ENCODE results near the gene MPRIP. TPM values are rescaled to one million over a fixed set of nuclear protein-coding genes. Genes with fewer than 3 reads are reported as not detected.
A peak's percentile ranks its signal among the peaks of the same experiment; 100 is the strongest.

Gene MPRIP
- total RNA-seq, 1 experiment from 2014 or later = 132 TPM

DNA sequence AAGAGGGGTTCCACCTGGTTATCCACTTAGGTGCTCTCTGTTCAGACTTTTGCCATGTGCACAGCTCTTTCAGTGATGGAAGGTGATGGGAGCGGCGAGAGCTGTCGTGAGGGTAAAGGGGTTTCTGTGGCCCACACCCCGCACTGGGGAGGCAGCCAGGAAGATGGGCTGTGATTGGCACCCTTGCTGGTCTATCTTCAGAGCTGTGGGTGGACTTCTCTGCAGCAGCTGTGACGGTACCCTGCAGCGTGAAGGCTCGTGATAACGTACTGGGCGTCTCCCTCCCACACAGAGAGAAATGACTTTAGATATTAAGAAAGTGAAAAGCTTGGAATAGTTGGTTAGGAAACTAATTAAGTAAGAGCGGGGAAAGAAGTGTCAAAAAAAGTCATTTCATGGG lies 45.8 kb downstream of the MPRIP start:
- Histone ChIP-seq H3K14ac (ENCODE audit: insufficient read depth, low read length) (no peak overlapping the region), H4K5ac (ENCODE audit: insufficient read length, low read depth, low read length) (no peak overlapping the region), H2BK5ac (ENCODE audit: insufficient read length, low read length) (no peak overlapping the region), H3K9ac (ENCODE audit: extremely low read depth, insufficient read length, low read length) (no peak overlapping the region), H3K18ac (ENCODE audit: insufficient read length, low read depth, low read length) (no peak overlapping the region), H3K4ac (ENCODE audit: low read depth, low read length) (no peak overlapping the region), H2BK20ac (ENCODE audit: low read depth, low read length, poor library complexity, severe bottlenecking) (no peak overlapping the region), H3K4me1 (ENCODE audit: insufficient read depth, low read length) (peaks cover 3% of the 10 kb centered on the region), H2AK5ac (ENCODE audit: insufficient read length, low read length) (no peak overlapping the region), H2AFZ (ENCODE audit: low read length) (no peak overlapping the region), H4K8ac (replicated peaks; ENCODE audit: insufficient read length, low read depth, low read length) (no peak overlapping the region), H3K27ac (ENCODE audit: insufficient read length, low read depth, low read length) (no peak overlapping the region), H3K56ac (ENCODE audit: insufficient read length, low read depth, low read length) (no peak overlapping the region), H2BK12ac (ENCODE audit: insufficient read length, low read depth, low read length) (no peak overlapping the region), H3K23ac (ENCODE audit: insufficient read length, low read depth, low read length) (no peak overlapping the region), H3K4me2 (ENCODE audit: insufficient read depth, insufficient read length, low read length) (no peak overlapping the region), H3T11ph (ENCODE audit: low read length) (no peak overlapping the region), H2BK120ac (ENCODE audit: low read depth, low read length, poor library complexity, severe bottlenecking) (no peak overlapping the region), H3K79me1 (ENCODE audit: insufficient read depth, low read depth, low read length, poor library complexity, severe bottlenecking) (no peaks in the 10 kb centered on the region), H3K23me2 (ENCODE audit: insufficient read length, low read depth, low read length, poor library complexity, severe bottlenecking) (no peaks in the 10 kb centered on the region), H4K91ac (ENCODE audit: insufficient read length, low read depth, low read length) (no peak overlapping the region), H4K20me1 (ENCODE audit: control insufficient read depth, insufficient read depth, insufficient read length) (no peaks in the 10 kb centered on the region), H2BK15ac (ENCODE audit: low read depth, low read length) (no peak overlapping the region), H3K79me2 (ENCODE audit: insufficient read depth, low read length) (no peaks in the 10 kb centered on the region), H3K27me3 (ENCODE audit: insufficient read depth, low read length) (no peaks in the 10 kb centered on the region), H3K9me3 (ENCODE audit: control insufficient read depth, low read depth, low read length) (no peaks in the 10 kb centered on the region)
- Mint-ChIP-seq H3K4me1 (peaks cover 17 to 25% of the 10 kb centered on the region in 2 experiments), H3K27me3 (ENCODE audit: low read depth) (no peaks in the 10 kb centered on the region), H3K27ac (peak overlapping the region in 1 of 3 experiments; percentile 5; a peak in 1 of 7 replicates), H3K4me3 (no peak overlapping the region), H3K9me3 (no peaks in the 10 kb centered on the region), H3K36me3 (ENCODE audit: insufficient read depth in 1 of 3, low read depth in 3 of 3) (peaks cover 0 to 20% (median 6%) of the 10 kb centered on the region in 3 experiments; a peak in 6 of 7 replicates)
- TF ChIP-seq CTCF (conservative IDR thresholded peaks at IDR 0.05) = no peak
- WGBS (ENCODE audit: extremely low coverage, insufficient read length, low lambda C conversion rate) = no CpG with 5 or more reads among the region's 10 CpGs
- no peak for DNase-seq

Measured in H9 (cell line).